ENCODE results near the gene MBD3L4. TPM values are rescaled to one million over a fixed set of nuclear protein-coding genes. Genes with fewer than 3 reads are reported as not detected.
"Not testable (repeated sequence)": the region's sequence is repeated elsewhere in the genome, so short reads cannot be mapped to it uniquely, and the experiment has no call there.

The MBD3L4 gene
- total RNA-seq, 1 donor from 2014 or later, result not detected

DNA sequence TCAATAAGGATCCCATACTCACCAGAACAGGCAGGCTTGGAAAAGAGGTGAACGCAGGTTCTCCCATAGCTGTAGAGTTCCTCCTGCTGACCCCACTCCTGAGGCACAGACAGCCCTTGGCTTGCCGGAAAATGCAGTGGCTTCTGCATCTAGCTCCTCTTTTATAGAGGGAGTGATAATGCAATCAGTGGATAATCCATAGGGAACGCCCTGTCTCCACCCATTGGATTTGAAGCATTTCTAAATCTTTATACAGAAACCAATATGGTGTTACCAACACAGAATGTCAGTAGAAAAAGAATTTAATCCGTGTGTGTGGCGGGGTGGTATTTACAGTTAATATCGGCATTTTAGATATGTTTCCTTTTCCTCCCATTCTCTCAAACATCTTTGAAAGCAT lies 18.6 kb downstream of the MBD3L4 start, which contains the start of gene MBD3L2B:
MBD3L2B (minus strand) TSS at position 101 of the 400 bp plus-strand sequence; CDS start at position 67, 34 bp downstream.
- DNase-seq (ENCODE audit: low spot score); H3K27ac Mint-ChIP-seq; intact Hi-C loops (cut with micrococcal nuclease); H3K9me3 Mint-ChIP-seq; H3K4me3 Mint-ChIP-seq (ENCODE audit: low read depth); H3K27me3 Mint-ChIP-seq (ENCODE audit: low read depth); H3K4me1 Mint-ChIP-seq (ENCODE audit: low read depth); H3K36me3 Mint-ChIP-seq (ENCODE audit: low read depth): not testable (repeated sequence)

GRCh38 chr19:7018828-7019227 lies 21.2 kb downstream of the MBD3L4 start:
- Mint-ChIP-seq H3K27ac (no peak overlapping the region), H3K9me3 (peaks cover 1% of the 10 kb centered on the region), H3K27me3 (ENCODE audit: low read depth) (no peaks in the 10 kb centered on the region), H3K36me3 (ENCODE audit: low read depth) (no peaks in the 10 kb centered on the region), H3K4me3 (ENCODE audit: low read depth) (no peak overlapping the region), H3K4me1 (ENCODE audit: low read depth) (peaks cover 7% of the 10 kb centered on the region)
- intact Hi-C loops (cut with micrococcal nuclease), result no loop called here
- no peak for DNase-seq (ENCODE audit: low spot score)

DNA sequence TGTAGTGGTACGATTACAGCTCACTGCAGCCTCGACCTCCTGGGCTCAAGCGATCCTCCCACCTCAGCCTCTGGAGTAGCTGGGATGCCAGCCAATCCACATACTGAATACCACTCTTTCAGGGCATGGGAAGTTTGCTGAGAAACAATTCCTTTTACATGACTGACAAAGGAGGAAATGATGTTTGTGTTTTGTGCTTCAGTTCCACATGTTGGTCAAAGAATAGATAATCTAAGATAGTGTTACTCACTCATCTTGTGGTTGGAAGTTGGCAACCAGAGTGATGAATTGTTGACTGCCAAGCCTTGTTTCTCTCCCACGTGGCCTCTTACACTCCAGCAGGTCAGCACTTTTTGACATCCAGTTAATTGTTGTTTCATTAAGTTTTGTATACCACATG lies 26.3 kb downstream of the MBD3L4 start:
- intact Hi-C loops (cut with micrococcal nuclease), result no loop called here
- Mint-ChIP-seq H3K4me3 (ENCODE audit: low read depth) (no peak overlapping the region), H3K27ac (peak overlapping the region; percentile 62), H3K36me3 (ENCODE audit: low read depth) (no peaks in the 10 kb centered on the region), H3K9me3 (peaks cover 8% of the 10 kb centered on the region), H3K4me1 (ENCODE audit: low read depth) (peaks cover 32% of the 10 kb centered on the region), H3K27me3 (ENCODE audit: low read depth) (no peaks in the 10 kb centered on the region)
- no peak for DNase-seq (ENCODE audit: low spot score)

DNA sequence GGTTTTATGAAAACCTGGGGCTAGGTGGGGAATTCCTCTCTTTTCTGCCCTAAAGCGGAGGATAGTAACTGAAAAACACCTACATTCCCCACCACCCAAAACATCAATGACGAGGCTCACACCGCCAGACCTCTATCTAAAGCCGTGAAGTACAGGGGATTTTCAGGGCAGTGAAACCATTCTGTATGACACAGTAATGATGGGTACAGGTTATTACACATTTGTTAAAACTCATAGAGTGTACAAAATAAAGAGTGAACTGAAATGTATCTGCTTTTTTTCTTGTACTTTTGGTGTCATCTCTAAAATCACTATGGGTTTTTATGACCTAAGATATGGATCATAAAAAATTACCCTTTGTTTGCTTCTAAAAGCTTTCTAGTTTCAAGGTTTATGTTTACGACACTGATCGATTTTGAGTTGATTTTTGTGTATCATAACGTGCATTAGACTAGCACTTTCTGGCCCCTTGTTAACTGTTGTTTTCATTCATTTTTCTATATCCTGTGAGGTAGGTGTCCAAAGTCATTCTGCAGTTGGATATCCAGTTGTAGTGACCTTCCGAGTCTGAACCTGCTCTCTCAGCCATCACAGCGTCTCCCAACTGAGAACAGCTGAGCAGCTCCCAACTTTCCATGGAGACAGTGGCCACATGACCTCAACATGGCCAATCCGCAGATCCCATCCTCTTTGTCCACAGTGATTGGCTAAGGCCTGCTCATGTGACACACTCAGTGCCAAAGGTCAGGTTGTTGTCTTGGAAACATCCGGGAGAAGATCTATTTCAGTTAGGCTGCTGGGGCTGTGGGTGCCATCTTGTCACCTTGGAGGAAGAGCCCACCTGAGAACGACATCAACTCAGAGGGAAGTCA lies 29.0 kb downstream of the MBD3L4 start:
- Mint-ChIP-seq H3K4me1 (ENCODE audit: low read depth) (peaks cover 38% of the 10 kb centered on the region), H3K27ac (peak overlapping the region; percentile 78), H3K9me3 (peaks cover 8% of the 10 kb centered on the region), H3K27me3 (ENCODE audit: low read depth) (no peaks in the 10 kb centered on the region), H3K4me3 (ENCODE audit: low read depth) (no peak overlapping the region), H3K36me3 (ENCODE audit: low read depth) (no peaks in the 10 kb centered on the region)
- no peak for DNase-seq (ENCODE audit: low spot score)
- intact Hi-C loops (cut with micrococcal nuclease), result no loop called here

GRCh38 chr19:7007859-7008258 lies 32.1 kb downstream of the MBD3L4 start:
- no peak overlapping the region for H3K27ac Mint-ChIP-seq
- no peak for DNase-seq (ENCODE audit: low spot score)
- no peaks in the 10 kb centered on the region for H3K27me3 Mint-ChIP-seq (ENCODE audit: low read depth)
- H3K9me3 Mint-ChIP-seq, result peaks cover 5% of the 10 kb centered on the region
- peaks cover 27% of the 10 kb centered on the region for H3K4me1 Mint-ChIP-seq (ENCODE audit: low read depth)
- H3K36me3 Mint-ChIP-seq (ENCODE audit: low read depth), result no peaks in the 10 kb centered on the region
- no peak overlapping the region for H3K4me3 Mint-ChIP-seq (ENCODE audit: low read depth)
- intact Hi-C loops (cut with micrococcal nuclease), result no loop called here

- Mint-ChIP-seq H3K4me1 (ENCODE audit: low read depth) (peaks cover 26% of the 10 kb centered on the region), H3K36me3 (ENCODE audit: low read depth) (no peaks in the 10 kb centered on the region), H3K4me3 (ENCODE audit: low read depth) (no peak overlapping the region), H3K27me3 (ENCODE audit: low read depth) (peaks cover 3% of the 10 kb centered on the region), H3K27ac (no peak overlapping the region), H3K9me3 (peaks cover 2% of the 10 kb centered on the region)
- intact Hi-C loops (cut with micrococcal nuclease), result no loop called here
- DNase-seq (ENCODE audit: low spot score), result no peak
Measured at GRCh38 chr19:7006135-7006704, 33.8 kb downstream of the MBD3L4 start.

- H3K9me3 Mint-ChIP-seq, result no peaks in the 10 kb centered on the region
- peaks cover 4% of the 10 kb centered on the region for H3K27me3 Mint-ChIP-seq (ENCODE audit: low read depth)
- H3K36me3 Mint-ChIP-seq (ENCODE audit: low read depth), result no peaks in the 10 kb centered on the region
- DNase-seq (ENCODE audit: low spot score), result no peak
- peaks cover 16% of the 10 kb centered on the region for H3K4me1 Mint-ChIP-seq (ENCODE audit: low read depth)
- intact Hi-C loops (cut with micrococcal nuclease), result loop anchor here (2.0 kb wide), 1 partner anchor 60 kb away; no protein-coding TSS in a partner anchor
- no peak overlapping the region for H3K4me3 Mint-ChIP-seq (ENCODE audit: low read depth)
- H3K27ac Mint-ChIP-seq, result no peak overlapping the region
Measured at GRCh38 chr19:7004313-7004931, 35.6 kb downstream of the MBD3L4 start.

GRCh38 chr19:7000816-7001215 lies 39.2 kb downstream of the MBD3L4 start:
- H3K36me3 Mint-ChIP-seq (ENCODE audit: low read depth), result no peaks in the 10 kb centered on the region
- H3K4me1 Mint-ChIP-seq (ENCODE audit: low read depth), result peaks cover 10% of the 10 kb centered on the region
- H3K9me3 Mint-ChIP-seq, result peaks cover 2% of the 10 kb centered on the region
- DNase-seq (ENCODE audit: low spot score), result no peak
- no peak overlapping the region for H3K4me3 Mint-ChIP-seq (ENCODE audit: low read depth)
- H3K27me3 Mint-ChIP-seq (ENCODE audit: low read depth), result peaks cover 4% of the 10 kb centered on the region
- no peak overlapping the region for H3K27ac Mint-ChIP-seq
- intact Hi-C loops (cut with micrococcal nuclease), result no loop called here

DNA sequence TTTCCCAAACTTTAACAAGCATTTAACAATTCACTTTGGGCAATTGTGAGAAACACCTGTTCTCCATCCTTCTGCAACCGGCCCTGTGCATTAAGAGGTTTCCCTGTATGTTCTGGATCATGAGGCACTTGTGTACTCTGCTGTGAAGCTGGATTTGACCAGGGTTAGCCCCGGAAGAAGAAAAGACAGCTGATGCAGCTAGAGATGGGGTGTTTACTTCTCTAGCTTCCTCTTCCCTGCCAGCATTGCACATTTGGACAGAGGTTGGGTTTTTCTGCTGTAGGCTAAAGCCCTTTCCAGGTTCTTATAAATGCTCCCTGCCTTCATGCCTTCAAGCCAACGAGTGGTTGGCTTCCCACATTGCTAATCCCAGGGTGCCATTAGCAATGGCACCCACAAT lies 39.6 kb downstream of the MBD3L4 start:
- Mint-ChIP-seq H3K4me1 (ENCODE audit: low read depth) (peaks cover 10% of the 10 kb centered on the region), H3K36me3 (ENCODE audit: low read depth) (peaks cover 2% of the 10 kb centered on the region), H3K27ac (no peak overlapping the region), H3K4me3 (ENCODE audit: low read depth) (no peak overlapping the region), H3K9me3 (peaks cover 7% of the 10 kb centered on the region), H3K27me3 (ENCODE audit: low read depth) (peaks cover 4% of the 10 kb centered on the region)
- no peak for DNase-seq (ENCODE audit: low spot score)
- intact Hi-C loops (cut with micrococcal nuclease), result no loop called here

- intact Hi-C loops (cut with micrococcal nuclease), result no loop called here
- peaks cover 6% of the 10 kb centered on the region for H3K36me3 Mint-ChIP-seq (ENCODE audit: low read depth)
- no peak overlapping the region for H3K4me3 Mint-ChIP-seq (ENCODE audit: low read depth)
- H3K9me3 Mint-ChIP-seq, result peaks cover 11% of the 10 kb centered on the region
- H3K4me1 Mint-ChIP-seq (ENCODE audit: low read depth), result peaks cover 10% of the 10 kb centered on the region
- H3K27me3 Mint-ChIP-seq (ENCODE audit: low read depth), result peaks cover 4% of the 10 kb centered on the region
- H3K27ac Mint-ChIP-seq, result no peak overlapping the region
- no peak for DNase-seq (ENCODE audit: low spot score)
Measured at GRCh38 chr19:6999933-7000332, 40.0 kb downstream of the MBD3L4 start.

DNA sequence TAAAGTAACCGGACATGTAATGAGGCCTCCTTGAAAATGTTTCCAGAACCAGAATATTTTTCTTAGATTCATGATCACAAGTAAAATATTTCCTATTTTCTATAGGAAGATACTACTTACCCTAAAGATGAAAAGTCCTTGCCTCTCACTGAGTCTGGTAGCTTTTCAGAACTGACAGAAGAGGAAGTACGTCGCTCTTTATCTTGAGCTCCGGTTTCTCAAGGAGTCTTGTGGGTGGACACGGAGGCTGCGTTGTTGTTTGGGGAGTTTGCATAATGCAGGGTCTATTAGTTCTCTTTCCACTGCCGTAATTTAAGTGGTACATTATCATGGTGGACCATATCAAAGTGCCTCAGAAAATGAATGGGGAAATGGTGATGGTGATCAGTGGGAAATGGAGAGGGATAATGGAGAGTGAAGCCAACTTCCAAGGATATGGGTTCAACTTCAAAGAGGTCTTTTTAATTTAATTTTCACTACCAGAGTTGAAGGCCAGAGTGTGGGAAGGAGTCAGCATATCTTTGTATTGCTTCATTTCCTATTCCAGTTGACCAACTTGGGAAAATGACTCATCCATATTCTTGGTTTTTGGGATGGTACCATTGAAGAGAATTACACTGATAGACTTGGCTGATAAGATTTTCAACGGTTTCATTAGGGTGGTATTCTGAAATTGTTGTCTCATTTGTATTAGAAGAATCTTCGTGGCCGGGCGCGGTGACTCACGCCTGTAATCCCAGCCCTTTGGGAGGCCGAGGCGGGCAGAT lies 42.1 kb downstream of the MBD3L4 start:
- Mint-ChIP-seq H3K4me1 (ENCODE audit: low read depth) (peaks cover 8% of the 10 kb centered on the region), H3K4me3 (ENCODE audit: low read depth) (peak overlapping the region; percentile 22), H3K27me3 (ENCODE audit: low read depth) (peaks cover 4% of the 10 kb centered on the region), H3K27ac (no peak overlapping the region), H3K36me3 (ENCODE audit: low read depth) (peaks cover 8% of the 10 kb centered on the region), H3K9me3 (peaks cover 15% of the 10 kb centered on the region)
- intact Hi-C loops (cut with micrococcal nuclease), result no loop called here
- DNase-seq (ENCODE audit: low spot score), result no peak

DNA sequence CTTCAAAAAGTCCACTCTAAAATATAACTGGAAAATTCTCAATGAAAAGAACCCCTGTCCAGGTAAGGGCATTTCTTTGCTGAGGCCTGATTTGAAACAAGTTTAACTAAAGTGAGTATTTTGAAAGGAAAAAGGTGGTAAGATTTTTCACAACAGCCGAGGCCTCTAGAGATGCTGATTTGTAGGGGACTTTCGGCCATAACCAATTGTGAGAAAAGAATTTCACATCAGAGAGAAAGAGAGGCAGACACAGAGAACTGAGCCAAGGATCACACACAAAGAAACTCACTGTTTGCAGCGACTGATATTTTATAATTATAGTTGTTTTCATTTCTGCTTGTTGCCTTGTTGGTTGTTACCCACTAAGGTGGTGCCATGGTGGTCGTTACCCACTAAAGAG lies 43.2 kb downstream of the MBD3L4 start:
- Mint-ChIP-seq H3K27me3 (ENCODE audit: low read depth) (peaks cover 2% of the 10 kb centered on the region), H3K27ac (no peak overlapping the region), H3K9me3 (peaks cover 15% of the 10 kb centered on the region), H3K4me3 (ENCODE audit: low read depth) (no peak overlapping the region), H3K36me3 (ENCODE audit: low read depth) (peaks cover 8% of the 10 kb centered on the region), H3K4me1 (ENCODE audit: low read depth) (peaks cover 8% of the 10 kb centered on the region)
- intact Hi-C loops (cut with micrococcal nuclease), result no loop called here
- no peak for DNase-seq (ENCODE audit: low spot score)
